Stimulated activated CD4-positive, alpha-beta T cell treated with anti-CD3 and anti-CD28 coated beads, Interleukin-4, amount 100 ng/mL, for 4 hours (primary cell): ENCODE results near the gene MYADM.

ENCODE experiments used
- DNase-seq, 2 experiments: peaks; one replicate each; pipeline ENCODE4 v3.0.0-alpha.2; 2020

MYADM gene

GRCh38 chr19:53917356-53917755 lies 49.7 kb downstream of the MYADM start:
- DNase-seq: no peak
